ENCODE results near the gene PLXNA4. TPM values are rescaled to one million over a fixed set of nuclear protein-coding genes. Genes with fewer than 3 reads are reported as not detected.

Gene PLXNA4
- total RNA-seq, 2 donors from 2014 or later = 12.2 to 27.7 TPM

DNA sequence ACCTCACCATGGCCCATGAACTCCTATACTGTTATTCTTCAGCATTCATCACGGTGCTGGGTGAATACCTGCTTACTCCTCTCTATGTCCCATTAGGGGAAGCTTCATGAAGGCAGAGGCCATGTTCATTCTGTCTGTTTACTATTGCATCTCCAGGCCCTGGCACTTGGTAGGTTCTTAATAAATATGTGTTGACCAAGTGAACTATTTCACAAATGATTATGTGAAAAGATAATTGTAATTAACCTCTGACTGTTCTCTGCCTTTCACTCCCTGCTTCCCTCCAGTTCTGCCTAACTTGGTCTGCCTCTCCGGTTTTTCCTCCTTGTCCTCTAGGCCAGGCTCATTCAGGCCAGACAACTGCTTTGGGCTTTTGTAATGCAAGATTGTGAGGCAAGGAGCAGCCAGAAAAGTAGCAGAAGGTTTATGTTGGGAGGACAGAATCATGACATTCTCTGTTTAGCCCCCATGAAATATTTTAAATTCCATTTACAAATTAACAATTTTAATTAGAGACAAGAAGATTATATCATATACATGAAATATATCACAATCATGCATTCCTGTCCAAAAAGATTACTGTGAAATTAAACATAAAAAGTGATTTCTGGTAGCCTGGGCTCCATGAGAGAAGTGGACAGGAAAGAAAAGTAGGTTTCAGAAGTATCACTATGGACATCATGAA, 42.1 kb upstream of the PLXNA4 start:
- Histone ChIP-seq H3K27me3 (replicated peaks; ENCODE audit: insufficient read depth) (no peaks in the 10 kb centered on the region), H3K27ac (no peak overlapping the region), H3K9me3 (no peaks in the 10 kb centered on the region), H3K4me1 (ENCODE audit: control insufficient read depth in 1 of 2, low read depth in 2 of 2) (peaks cover 0 to 6% of the 10 kb centered on the region in 2 donors), H3K36me3 (no peaks in the 10 kb centered on the region), H3K4me3 (no peak overlapping the region)
- TF ChIP-seq CTCF (IDR thresholded peaks at IDR 0.05) = no peak
- ATAC-seq (ENCODE audit: insufficient number of reproducible peaks, low FRiP score, low read depth) (no peak), DNase-seq (ENCODE audit: low spot score) (no peak)

DNA sequence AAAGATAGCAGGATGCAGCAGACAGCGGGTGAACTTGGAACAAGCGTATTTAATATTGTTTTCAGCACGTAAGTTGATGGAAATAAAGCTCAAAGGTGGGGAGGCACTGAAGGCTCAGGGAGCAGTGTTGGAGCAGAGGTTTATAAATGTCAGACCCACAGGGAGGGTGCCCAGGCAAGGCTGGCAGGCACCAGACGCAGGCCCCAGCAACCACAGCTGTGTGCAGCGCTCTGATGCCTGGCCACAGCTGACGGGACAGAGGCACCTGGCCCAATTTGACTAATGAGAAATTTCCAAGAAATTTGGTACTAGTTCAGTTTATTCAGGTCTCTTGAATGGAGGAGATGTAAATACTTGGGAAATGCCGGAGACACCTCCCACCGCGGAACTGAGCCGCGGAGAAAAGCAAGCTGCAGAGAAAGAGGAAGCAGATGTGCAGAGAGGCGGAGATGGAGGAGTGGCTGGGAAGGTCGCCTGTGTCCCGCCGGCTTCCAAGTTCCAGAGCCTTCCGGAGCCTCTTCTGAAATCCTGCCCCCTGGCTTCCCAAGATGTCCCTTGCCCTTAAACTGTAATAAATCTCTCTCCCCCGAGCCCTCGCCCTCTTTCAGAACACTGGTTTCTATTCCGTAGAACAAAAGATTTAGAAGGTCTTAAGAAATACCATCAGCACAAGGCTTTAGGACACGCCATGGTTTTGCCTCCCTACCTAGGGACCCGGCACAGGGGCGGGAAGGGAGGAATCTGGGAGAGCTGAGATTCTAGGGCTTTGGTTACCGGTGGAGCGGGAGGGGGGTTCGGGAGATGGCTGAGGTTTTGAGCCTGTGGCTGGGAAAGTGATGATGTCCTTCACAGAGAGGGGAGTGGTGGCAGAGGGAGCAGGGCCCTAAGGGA, 38.4 kb upstream of the PLXNA4 start:
- no peaks in the 10 kb centered on the region for H3K36me3 ChIP-seq
- H3K4me1 ChIP-seq (ENCODE audit: control insufficient read depth in 1 of 2, low read depth in 2 of 2) = peaks cover 0 to 6% of the 10 kb centered on the region in 2 donors
- H3K9me3 ChIP-seq = no peaks in the 10 kb centered on the region
- no peak overlapping the region for H3K27ac ChIP-seq
- no peak for DNase-seq (ENCODE audit: low spot score)
- peak overlapping the region; percentile 64 for H3K4me3 ChIP-seq
- no peak for ATAC-seq (ENCODE audit: insufficient number of reproducible peaks, low FRiP score, low read depth)
- no peaks in the 10 kb centered on the region for H3K27me3 ChIP-seq (replicated peaks; ENCODE audit: insufficient read depth)
- no peak for TF ChIP-seq CTCF (IDR thresholded peaks at IDR 0.05)

GRCh38 chr7:132613737-132614136, 37.5 kb upstream of the PLXNA4 start:
- H3K27ac ChIP-seq = no peak overlapping the region
- H3K4me3 ChIP-seq = no peak overlapping the region
- no peaks in the 10 kb centered on the region for H3K36me3 ChIP-seq
- no peaks in the 10 kb centered on the region for H3K27me3 ChIP-seq (replicated peaks; ENCODE audit: insufficient read depth)
- no peaks in the 10 kb centered on the region for H3K9me3 ChIP-seq
- DNase-seq (ENCODE audit: low spot score) (no peak), ATAC-seq (ENCODE audit: insufficient number of reproducible peaks, low FRiP score, low read depth) (no peak)
- no peak for TF ChIP-seq CTCF (IDR thresholded peaks at IDR 0.05)
- H3K4me1 ChIP-seq (ENCODE audit: control insufficient read depth in 1 of 2, low read depth in 2 of 2) = peaks cover 0 to 6% of the 10 kb centered on the region in 2 donors

- H3K4me3 ChIP-seq = no peak overlapping the region
- no peak for TF ChIP-seq CTCF (IDR thresholded peaks at IDR 0.05)
- no peak for ATAC-seq (ENCODE audit: insufficient number of reproducible peaks, low FRiP score, low read depth)
Measured at GRCh38 chr7:132610995-132611394, 34.7 kb upstream of the PLXNA4 start.

GRCh38 chr7:132609906-132610520, 33.7 kb upstream of the PLXNA4 start:
- no peak for ATAC-seq (ENCODE audit: insufficient number of reproducible peaks, low FRiP score, low read depth)
- no peaks in the 10 kb centered on the region for H3K36me3 ChIP-seq
- peaks cover 0 to 2% of the 10 kb centered on the region in 2 donors for H3K4me1 ChIP-seq (ENCODE audit: control insufficient read depth in 1 of 2, low read depth in 2 of 2)
- TF ChIP-seq CTCF (IDR thresholded peaks at IDR 0.05) = no peak
- no peak overlapping the region for H3K27ac ChIP-seq
- no peaks in the 10 kb centered on the region for H3K27me3 ChIP-seq (replicated peaks; ENCODE audit: insufficient read depth)
- no peaks in the 10 kb centered on the region for H3K9me3 ChIP-seq
- no peak overlapping the region for H3K4me3 ChIP-seq
- no peak for DNase-seq (ENCODE audit: low spot score)

More at GRCh38 chr7:132610995-132611394, 34.7 kb upstream of the PLXNA4 start:
- H3K4me1 ChIP-seq (ENCODE audit: control insufficient read depth in 1 of 2, low read depth in 2 of 2) = peaks cover 0 to 6% of the 10 kb centered on the region in 2 donors
- no peak for DNase-seq (ENCODE audit: low spot score)
- no peaks in the 10 kb centered on the region for H3K27me3 ChIP-seq (replicated peaks; ENCODE audit: insufficient read depth)
- no peaks in the 10 kb centered on the region for H3K9me3 ChIP-seq
- H3K27ac ChIP-seq = no peak overlapping the region
- no peaks in the 10 kb centered on the region for H3K36me3 ChIP-seq

All from thoracic aorta (tissue), 2 donors.